GM19240 (cell line): ENCODE data around the gene CES1.
"Not testable (repeated sequence)": the region's sequence is repeated elsewhere in the genome, so short reads cannot be mapped to it uniquely, and the experiment has no call there.

Experiments
- DNase-seq: peaks from one replicate; pipeline ENCODE4 v3.0.0; 2011; ENCODE audit warnings: low spot score; ENCODE audit not compliant: insufficient read length

CES1 gene

DNA sequence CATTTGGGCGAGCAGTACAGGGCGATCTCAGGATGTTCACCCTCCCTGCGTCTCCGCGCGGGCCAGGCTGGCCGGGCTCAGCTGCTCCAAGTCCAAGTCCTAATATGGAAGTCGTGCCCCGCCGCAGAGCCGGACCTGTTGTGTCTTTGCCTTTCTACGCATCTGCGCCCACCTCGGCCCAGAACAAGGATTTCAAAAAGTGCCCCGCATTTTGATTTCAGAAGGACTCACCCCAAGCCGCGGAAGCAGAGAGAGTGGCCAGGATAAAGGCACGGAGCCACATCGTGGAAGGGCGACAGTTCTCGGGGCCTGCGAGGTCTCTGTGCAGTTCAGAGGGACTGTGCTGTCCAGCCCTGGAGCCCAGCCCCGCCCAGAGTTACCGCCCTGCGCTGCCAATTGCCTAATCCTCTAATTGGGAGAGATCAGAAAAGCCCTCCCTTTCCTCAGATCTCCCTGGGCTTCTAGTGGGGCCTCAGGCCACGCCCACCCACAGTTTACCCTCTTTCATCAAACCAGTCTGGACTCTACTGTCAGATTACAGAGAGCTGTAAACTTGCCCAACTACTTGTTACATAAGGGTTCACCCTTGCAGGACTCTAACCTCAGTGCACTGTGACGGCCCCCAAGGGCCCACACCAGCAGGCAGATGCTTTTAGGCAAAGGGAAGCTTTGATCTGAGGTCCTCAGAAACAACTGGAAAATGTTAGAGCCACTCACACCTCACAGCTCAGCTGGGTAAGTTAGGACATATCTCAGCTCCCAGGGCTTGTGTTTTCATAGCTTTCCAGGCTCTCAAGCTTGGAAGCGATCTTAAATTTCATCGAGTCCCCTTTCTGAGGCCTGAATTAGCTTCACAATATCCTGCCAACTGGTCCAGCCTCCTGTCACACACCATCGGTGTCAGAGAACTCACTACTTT lies at the start of gene CES1:
CES1 (minus strand) TSS at position 324 of the 919 bp plus-strand sequence; CDS start at position 283, 41 bp downstream.
- no peak for DNase-seq

DNA sequence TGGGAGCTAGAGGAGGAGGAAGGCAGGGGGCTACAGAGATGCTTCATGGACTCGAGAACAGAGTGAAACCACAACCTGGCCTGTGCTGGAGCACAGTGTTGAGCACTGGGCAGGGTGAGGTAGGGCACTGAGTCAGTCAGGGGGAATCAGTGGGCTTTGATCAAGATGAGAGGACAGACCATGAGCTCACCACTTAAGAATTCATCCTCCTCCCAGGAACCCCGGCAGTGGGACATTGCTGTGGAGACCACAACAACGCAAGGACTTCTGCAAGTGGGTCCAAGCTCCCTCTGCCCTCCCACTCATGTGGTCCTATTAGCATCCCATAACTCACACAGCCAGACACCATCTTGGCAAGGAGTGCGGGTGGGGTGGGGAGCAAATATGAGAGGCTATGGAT lies 44.0 kb upstream of the CES1 start:
- no peak for DNase-seq

DNA sequence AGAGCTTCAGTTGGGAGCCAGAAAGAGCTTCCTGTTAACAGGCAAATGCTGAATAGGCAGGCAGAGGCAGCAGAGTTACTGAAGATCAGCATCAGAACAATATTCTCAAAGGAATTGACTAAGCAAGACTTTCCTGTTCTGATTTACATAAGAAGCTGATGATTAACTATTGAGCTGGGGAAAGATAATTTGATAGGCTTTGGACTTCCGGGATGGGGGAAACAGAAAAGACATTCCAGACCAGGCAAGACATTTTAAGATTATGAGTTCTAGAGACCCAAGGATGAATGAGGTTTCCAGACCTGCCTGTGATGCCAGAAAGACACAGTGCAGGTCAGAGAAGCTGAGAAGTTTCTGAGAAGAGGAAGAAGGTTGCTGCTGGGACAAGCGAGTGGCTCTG lies 42.4 kb upstream of the CES1 start, which contains the start of gene CES5A:
CES5A (minus strand) TSS at position 101 of the 400 bp plus-strand sequence. CDS start 152 bp downstream, outside the sequence.
- no peak for DNase-seq

DNA sequence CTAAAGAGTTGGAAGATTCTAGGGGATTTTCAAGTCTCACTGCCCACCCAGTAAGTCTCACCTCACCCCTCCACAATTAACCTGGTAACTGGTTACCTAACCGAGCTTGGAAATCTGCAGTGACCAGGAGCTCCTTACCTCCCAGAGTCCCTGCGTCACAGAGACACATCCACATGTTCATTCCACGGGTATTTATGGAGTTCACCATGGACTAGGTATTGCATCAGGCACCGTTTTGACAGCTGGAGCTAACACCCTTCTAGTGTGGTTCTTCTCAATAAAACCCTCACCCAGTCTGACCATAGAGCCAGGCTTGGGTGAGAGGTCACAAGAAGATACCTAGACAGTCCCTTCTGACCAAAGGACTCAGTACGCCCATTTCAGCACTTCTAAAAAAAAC lies 40.2 kb upstream of the CES1 start:
- DNase-seq: no peak

DNA sequence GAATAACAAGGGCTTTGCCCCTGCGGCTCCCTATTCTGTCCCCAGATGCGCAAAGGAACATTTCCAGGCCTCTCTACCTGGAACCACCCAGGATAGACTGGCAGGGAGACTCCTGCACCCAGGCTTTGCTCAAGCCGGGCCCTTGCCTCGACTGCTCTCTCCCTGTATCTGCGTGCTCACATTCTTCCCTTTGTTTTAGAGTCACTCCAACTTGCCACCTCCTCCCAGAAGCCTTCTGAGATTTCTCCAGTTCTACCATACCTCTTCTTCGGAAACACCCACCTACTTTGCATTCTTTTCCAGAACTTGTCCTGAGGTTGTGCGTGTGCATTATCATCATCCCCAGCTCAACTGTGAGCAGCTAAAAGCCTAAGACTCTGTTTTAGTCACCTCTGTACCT lies 39.2 kb upstream of the CES1 start:
- DNase-seq: no peak

DNA sequence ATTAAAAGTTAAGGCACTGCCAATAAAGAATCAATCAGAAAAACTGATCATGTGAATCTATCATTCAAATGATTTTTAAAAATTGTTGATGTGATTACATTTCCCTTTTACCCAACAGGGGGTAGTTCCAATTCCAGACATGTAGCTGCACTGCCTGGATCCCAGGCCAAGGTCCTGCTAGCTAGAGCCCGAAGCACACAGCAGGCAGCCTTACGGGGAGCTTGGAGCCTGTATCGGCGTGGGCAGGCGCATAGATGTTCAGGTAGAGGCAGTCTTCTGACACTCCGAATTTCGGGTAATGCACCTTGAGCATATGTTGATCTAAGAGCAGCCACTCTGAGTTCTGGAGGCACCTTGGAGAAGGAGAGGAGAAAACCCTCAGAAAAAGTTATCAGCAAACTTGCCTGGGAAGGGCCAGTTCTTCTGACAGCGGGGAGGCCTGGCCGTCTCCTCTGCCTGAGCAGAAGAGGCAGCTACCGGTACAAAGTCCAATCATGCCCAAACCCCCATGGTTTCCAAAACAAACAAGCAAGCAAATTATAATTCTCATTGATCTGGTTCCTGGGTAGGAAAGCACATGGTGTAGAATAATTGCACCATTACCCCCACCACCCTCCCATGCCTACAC lies 38.6 kb upstream of the CES1 start:
- no peak for DNase-seq

DNA sequence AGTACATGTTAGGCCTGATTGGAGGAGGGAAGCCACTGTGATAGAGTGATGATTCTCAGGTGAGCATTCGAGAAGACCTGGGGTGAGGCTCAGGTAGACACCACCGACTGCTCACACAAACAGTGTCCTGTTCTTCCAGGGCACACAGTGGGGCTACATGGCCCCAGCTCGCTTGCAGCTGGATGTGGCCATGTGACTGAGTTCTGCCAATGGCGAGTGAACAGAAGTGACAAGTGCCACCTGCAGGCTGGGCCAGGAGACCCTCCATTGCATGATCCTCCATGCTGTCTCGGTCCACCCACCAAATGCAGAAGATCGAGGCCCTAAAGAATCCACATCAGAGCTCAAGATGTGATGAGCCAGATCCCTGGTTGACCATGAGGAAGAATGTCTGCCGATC lies 36.1 kb upstream of the CES1 start:
- no peak for DNase-seq

DNA sequence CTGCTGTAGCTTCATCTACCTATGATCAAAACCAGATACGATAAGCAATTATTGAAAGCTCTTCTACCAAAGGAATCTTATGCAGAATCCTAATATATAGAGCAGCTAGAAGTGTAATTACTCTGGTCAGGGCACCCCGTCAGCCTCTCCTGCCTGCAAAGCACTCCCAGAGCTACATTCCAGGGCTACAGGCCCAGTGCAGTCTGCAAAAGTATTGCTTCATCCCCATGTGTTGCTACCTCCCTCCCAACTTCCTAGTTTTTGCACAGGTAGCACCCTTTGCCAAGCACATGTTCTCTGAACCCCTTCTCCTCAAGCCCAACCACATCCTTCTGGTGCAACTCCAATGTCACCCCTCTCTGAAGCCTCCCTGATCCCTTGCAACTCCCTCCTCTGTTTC lies 35.2 kb upstream of the CES1 start:
- no peak for DNase-seq

DNA sequence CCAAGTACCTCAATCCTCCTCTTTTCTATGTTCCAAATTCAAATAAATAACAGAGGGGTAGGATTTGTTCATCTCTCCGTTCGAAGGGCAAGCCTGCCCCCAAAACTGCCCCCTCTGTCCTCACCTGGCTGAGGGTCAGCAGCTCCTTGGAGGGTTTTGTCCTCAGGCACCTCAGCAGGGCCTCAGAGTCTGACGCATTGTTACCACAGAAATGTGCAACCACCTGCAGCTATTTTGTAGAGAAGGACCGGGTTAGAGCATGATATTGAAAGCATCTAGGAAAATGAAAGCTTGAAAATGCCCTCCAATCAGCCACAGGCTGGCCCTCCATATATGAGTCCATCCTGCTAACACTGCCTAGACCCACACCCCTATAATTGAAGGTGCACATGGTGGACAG lies 28.4 kb upstream of the CES1 start:
- DNase-seq: no peak

DNA sequence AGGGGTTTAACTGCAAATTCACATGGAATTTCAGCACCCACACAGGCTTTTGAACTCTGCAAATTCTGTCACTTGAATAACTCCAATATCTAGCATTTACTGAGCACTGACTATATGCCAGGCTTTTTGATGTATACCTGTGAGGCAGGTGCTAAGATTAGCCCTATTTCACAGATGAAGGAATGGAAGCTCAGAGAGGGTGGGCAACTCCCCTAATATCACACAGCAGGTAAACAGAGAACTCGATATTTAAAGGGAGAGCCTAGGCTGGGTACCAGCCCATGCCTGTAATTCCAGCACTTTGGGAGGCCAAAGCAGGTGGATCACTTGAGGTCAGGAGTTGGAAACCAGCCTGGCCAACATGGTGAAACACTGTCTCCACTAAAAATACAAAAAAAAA lies 24.8 kb upstream of the CES1 start:
- DNase-seq: not testable (repeated sequence)

DNA sequence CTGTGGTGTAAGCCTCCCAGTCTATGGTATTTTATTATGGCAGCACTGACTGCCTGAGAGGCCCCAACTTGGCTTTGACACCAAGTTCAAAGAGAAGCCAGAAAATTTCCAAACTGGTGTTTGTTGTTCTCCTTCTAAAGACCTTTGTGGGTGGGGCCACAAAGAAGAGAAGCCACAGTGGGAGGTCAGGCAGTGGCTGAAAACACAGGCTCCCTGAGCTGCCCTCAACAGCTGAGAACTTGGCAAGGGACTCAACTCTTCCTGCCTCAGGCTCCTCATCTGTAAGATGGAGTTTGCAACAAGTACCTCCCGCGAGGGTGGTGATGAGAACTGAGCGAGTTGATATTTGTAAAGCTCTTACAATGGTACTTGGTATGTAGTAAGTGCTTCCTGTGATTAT lies 24.1 kb upstream of the CES1 start:
- DNase-seq: no peak

DNA sequence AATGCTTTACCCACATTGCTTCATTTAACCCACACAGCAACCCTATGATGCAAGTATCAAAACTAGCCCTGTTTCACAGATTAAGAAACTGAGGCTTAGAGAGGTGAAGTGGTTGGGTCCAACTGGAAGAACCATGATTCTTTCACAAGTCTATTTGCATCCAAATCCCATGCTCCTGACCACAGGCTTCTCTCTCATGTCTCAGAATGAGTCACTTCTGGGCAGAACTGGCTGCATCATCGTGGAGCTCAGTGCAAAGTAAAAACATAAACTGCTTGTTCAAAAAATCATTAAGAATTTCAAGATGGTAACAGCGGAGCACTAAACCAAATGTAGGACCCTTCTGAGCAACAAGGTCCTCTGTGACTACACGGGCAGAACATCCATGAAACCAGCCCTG lies 20.2 kb upstream of the CES1 start:
- DNase-seq: no peak

DNA sequence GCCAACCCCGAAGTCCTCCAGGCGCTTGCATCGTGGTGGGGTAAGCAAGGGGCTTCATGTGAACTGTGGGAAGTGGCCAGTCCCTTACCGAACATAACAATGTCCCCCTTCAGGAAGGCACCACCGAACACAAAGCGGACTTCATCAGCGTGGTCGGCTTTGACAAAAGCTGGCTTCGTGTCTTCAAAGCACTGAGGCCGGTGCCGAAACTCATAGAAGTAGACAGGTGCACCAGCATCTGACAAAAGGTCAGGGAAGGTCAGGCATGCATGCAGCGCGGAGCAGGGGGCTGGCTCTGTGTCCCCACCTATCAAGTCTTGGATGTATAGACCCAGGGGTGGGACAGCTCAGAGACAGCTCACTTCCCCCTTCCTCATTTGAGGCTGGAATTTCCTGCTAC lies 16.6 kb upstream of the CES1 start:
- DNase-seq: no peak

DNA sequence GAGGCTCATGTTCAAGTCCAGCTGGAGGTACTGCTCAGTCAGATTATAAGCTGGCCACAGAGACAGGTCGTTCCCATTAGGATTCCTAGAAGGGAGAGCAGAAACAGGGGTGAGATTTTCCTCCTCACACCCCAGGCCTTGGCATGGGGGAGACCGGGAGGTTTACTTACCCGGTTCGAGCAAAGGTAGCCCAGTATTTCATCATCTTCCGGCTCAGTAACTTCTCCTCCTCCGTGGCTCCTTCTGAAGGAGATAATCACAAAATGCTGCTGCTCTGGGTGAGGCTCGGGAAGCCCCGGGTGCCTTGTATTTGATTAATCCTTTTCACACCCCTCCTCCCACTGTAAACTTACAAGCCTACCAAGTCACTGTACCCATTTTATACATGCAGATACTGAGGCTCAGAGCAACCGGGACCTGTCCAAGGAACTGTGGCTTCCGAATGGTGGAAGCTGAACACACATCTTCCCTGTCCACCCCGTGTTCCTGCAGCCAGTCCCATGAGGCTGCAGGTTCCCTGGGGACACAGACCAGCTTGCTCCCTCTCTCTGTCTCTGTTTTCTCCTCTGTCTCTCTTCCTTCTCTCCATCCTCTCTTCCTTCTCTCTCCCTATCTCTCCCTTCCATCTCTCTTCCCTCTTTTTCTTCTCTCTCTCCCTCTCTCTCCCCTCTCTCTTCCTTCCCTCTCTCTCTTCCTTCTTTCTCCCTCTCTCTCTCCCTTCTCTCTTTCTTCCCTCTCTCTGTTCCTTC lies 13.9 kb upstream of the CES1 start:
- DNase-seq: no peak

DNA sequence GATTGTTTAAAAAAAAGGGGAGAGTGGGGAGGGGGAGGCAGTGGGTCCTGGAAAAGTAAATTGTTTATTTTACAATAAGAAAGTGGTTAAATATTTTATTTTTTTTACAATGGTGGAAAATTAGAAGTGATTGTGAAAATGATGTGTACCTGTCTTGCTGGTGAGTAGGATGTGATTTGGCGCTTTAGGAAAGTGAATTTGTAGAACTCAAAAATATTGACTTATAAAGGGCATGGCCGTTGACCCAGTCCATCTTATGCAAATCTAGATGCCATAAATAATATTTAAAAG lies 10.2 kb upstream of the CES1 start:
- DNase-seq: no peak

DNA sequence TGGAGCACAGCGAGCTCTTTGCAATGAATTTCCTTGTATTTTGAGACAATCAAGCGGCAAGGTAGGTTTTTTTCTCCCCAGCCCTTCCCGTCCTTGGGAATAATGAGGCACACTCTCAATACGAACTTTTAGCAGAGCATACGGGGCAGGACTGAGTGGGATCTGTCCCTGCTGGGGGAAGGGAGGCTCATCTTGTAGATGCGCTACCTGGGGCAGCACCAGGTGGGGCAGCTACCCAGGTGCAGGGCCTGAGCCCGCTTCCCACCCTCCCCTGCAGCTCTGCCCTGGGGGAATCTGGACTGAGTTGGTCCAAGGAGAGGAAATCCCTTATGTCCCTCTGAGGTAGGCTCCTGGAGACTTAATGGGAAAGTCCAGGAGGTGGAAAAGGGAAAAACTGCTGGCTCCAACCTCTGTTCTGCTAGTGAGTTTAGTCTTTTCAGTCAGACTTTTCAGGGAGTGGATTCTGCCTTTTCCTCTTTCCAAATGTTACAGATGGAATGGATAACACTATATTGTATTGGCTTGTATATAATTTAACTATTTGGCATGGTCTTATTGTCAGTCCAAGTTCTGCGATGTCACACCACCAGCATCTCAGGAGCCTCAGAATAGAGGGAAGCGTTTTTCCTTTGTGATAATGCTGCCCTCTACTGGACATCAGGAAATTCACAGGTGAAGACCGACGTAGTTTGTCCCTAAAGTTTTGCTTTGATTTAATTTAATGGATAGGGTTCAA lies 9.6 kb upstream of the CES1 start:
- peak; percentile 20 for DNase-seq

DNA sequence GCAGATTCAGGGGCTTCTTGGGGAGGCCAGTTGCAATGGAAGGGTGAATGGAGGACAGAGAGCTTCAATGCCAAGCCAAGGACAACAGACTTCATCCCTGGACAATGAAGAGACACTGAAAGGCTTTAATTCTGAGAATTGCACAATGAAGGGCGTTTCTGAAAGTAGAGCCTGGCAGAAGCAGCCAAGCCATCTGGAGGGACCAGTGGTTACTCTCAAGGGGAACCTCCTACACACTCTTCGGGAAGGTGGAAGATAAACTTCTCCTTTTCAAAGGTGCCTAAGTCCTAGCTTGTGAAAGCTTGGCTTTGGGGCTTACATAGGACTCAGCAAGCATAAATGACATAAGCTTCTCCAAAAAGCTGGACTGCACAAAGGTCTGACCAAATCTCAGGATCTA lies 6.2 kb upstream of the CES1 start:
- DNase-seq: no peak

DNA sequence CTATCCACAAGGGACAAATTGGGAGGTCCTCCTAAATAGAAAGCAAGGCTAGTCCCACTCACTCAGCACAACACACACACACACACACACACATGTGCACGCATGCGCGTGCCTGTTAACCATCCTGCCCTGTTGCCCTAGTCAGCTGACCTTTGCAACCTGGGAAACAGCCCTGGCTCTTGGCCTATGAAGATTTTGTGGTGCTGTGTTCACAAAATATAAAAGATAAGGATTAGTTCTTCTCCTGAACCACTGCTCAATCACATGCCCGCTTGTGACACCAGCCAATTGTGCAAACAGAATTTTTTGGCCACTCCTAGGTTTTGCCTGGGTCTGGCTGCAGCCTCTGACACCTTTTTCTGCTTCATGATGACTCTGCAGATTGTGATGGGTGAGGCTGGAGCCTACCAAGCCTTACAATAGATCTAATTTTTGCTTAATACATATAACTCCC lies 3.3 kb upstream of the CES1 start:
- DNase-seq: no peak

DNA sequence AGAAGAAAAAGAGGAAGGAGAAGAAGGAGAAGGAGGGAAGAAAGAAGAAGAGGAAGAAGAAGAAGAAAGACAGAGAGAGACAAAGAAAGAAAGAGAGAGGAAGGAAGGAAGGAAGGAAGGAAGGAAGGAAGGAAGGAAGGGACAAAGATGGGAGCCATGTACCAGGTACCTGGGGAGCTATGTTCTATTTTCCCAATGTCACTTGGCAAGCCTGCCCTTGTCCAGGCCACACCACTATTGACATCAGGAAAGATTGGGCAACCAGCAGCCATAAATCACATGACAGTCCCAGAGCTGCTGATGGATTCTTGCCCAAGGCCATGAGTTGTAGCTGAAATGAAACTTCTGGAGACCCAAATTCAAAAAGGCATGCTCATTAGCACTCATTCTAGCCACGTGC lies 2.7 kb upstream of the CES1 start:
- no peak for DNase-seq

DNA sequence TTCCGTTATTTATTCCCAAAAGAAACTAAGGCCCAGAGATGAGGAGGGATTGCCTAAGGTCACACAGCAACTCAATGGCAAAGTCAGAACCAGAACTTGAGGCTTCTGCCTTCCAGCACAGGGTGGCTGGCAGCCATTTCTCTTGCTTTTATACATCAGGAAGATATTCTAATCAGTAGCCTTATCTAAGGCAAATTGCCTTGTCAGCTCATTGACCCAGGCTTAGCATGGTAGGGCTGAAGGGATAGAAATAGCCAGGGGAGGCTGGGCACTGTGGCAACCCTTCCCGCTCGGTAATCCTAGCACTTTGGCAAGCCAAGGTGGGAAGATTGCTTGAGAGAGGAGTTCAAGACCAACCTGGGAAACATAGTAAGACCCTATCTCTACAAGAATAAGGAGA lies 2.3 kb upstream of the CES1 start:
- not testable (repeated sequence) for DNase-seq

DNA sequence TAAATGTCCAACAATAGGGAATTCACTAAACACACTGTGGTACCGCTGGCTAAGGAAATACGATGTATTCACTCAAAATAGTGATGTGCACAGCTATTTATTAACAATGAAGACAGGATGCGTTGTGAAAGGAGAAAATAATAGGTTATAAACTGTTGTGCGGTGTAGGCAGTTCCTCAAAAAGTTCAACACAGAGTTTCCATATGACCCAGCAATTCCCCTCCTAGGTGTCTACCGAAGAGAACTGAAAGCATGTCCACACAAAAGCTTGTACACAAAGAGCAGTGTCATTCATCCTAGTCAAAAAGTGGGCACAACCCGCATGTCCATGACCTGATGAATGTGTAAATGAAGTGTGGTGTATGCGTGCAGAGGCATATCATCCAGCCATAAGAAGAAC lies 1.2 kb upstream of the CES1 start:
- DNase-seq: no peak

DNA sequence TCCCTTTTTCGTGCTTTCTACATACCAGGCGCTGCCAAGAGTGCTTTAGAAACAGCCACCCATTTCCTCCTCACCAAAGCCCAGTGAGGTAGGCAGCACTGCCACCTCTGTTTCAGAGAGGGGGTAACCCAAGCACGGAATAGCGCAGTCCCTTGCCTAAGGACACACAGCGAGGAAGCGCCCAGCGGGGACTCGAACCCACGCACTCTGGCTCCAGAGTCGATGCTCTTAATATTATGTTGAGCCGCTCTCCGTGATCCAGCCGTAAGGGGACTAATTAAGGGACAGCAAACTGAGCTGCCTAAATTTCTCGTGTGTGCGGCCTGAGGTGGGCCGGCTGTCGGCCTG lies 497 bp downstream of the CES1 start:
- no peak for DNase-seq
